Nephron progenitor cell (in vitro differentiated cells): Measurements from ENCODE around the gene APBB1.

Experiments used
- DNase-seq: peaks from one replicate; pipeline ENCODE4 v3.0.0; 2021
- H3K27ac Mint-ChIP-seq: 2 replicates; pipeline ENCODE4 v1.8.0; 2021; ENCODE audit warnings: mild to moderate bottlenecking, moderate library complexity, mixed read lengths
- H3K27me3 Mint-ChIP-seq: 2 replicates; pipeline ENCODE4 v1.8.0; 2021; ENCODE audit warnings: mild to moderate bottlenecking, low read depth, mixed read lengths; ENCODE audit not compliant: poor library complexity
- H3K36me3 Mint-ChIP-seq: 2 replicates; pipeline ENCODE4 v1.8.0; 2021; ENCODE audit warnings: low read depth, mixed read lengths
- H3K4me1 Mint-ChIP-seq: 2 replicates; pipeline ENCODE4 v1.8.0; 2021; ENCODE audit warnings: mixed read lengths
- H3K4me3 Mint-ChIP-seq: 2 replicates; pipeline ENCODE4 v1.8.0; 2021; ENCODE audit warnings: mild to moderate bottlenecking, moderate library complexity, mixed read lengths
- H3K9me3 Mint-ChIP-seq: 2 replicates; pipeline ENCODE4 v1.8.0; 2021; ENCODE audit warnings: mild to moderate bottlenecking, moderate library complexity, mixed read lengths
- TF ChIP-seq, protein P1 (sequence below): fragments of 200-600 bp; sonication (generic); IDR thresholded peaks from 2 replicates; pipeline ENCODE4 v1.5.0; 2021; ENCODE audit warnings: antibody characterized with exemption

The APBB1 gene

DNA sequence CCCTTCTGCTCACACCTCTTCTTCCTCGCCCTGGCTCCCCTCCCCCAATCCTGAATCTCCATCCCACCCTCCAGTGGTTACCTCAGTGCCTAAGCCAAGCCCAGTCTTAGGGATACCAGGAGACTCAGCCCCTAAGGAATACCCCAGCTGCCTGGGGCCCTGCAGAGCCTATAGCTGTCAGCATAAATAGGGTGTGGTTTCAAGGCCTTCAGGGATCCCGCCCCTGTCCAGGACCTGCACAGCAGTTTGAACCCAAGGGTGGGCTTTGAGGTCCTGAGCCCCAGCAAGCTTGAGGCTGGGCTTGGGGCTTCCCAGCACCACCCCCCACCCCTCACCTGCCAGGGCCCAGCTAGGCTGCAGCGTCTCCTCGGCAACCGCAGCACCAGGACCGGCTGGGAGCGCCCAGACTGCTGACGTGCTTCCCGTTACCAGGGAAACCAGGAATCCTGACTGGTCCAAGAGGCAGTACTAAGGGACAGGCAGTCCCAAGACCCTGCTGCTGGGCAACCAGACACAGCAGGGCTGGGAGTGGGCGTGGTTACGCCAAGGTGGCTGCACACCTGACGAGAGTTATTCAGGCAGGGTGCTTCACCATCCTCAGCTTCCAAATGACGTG lies 13.7 kb downstream of the APBB1 start:
- Mint-ChIP-seq H3K4me3 (no peak overlapping the region), H3K27me3 (peaks cover 3% of the 10 kb centered on the region), H3K36me3 (peaks cover 39% of the 10 kb centered on the region), H3K9me3 (no peaks in the 10 kb centered on the region), H3K4me1 (peaks cover 34% of the 10 kb centered on the region), H3K27ac (no peak overlapping the region)
- DNase-seq, result peak; percentile 53
- TF ChIP-seq, protein P1, sequence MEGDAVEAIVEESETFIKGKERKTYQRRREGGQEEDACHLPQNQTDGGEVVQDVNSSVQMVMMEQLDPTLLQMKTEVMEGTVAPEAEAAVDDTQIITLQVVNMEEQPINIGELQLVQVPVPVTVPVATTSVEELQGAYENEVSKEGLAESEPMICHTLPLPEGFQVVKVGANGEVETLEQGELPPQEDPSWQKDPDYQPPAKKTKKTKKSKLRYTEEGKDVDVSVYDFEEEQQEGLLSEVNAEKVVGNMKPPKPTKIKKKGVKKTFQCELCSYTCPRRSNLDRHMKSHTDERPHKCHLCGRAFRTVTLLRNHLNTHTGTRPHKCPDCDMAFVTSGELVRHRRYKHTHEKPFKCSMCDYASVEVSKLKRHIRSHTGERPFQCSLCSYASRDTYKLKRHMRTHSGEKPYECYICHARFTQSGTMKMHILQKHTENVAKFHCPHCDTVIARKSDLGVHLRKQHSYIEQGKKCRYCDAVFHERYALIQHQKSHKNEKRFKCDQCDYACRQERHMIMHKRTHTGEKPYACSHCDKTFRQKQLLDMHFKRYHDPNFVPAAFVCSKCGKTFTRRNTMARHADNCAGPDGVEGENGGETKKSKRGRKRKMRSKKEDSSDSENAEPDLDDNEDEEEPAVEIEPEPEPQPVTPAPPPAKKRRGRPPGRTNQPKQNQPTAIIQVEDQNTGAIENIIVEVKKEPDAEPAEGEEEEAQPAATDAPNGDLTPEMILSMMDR, result no peak

DNA sequence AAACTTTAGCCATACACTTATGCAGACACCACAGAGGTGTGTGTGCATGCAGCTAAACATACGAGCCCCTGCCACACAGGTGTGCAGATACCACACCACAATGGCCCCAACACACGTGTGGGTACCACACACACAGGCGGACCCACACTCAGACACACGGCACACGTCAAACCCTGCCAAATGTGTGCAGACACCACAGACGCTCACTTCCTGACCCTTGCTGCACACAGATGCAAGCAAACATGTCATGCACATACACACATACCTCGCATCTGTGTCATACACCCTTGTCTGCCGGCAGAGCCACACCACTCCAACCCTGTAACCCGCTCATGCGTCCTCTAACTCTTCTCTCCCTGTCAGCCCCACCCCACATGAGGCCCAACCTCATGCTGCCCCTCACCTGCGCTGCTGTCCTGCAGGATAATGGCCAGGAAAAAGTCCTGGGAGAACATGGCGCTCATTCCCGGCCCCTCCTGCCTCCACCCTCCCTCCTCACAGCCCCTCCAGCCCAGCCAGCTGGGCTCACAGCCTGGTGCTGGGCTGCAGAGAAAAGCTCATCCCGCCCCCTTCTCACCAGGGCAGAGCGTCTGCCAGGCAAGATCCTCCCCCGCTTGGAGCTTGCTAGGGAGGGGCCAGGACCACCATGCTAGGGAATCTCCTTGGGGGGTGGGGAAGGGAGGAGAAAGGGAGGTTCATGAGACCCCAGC lies 14.4 kb downstream of the APBB1 start:
- Mint-ChIP-seq H3K27me3 (peaks cover 3% of the 10 kb centered on the region), H3K36me3 (peaks cover 39% of the 10 kb centered on the region), H3K27ac (no peak overlapping the region), H3K4me1 (peaks cover 34% of the 10 kb centered on the region), H3K4me3 (no peak overlapping the region), H3K9me3 (no peaks in the 10 kb centered on the region)
- TF ChIP-seq, protein P1, result no peak
- no peak for DNase-seq

DNA sequence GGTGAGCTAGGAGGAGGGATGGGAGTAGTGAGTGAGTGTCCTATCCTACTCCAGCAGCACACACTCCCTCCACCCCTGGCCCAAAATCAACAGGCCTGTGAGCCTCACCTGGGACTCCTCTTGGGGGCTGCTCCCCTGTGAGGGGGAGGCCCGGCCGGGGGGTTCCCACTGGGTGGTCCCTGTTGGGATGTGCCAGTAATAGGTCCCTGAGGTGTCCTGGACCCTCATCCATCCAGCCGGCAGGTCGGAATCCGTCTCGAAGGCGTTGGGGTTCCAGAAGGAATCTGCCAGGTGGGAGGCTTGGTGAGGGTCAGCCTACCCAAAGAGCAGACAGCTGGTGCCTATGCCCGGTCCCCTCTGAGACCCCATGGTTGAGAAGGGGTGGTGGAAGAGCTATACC lies 15.4 kb downstream of the APBB1 start:
- H3K4me1 Mint-ChIP-seq, result peaks cover 34% of the 10 kb centered on the region
- TF ChIP-seq, protein P1, result no peak
- no peak overlapping the region for H3K4me3 Mint-ChIP-seq
- H3K9me3 Mint-ChIP-seq, result no peaks in the 10 kb centered on the region
- H3K36me3 Mint-ChIP-seq, result peaks cover 42% of the 10 kb centered on the region
- DNase-seq, result no peak
- H3K27ac Mint-ChIP-seq, result no peak overlapping the region
- H3K27me3 Mint-ChIP-seq, result no peaks in the 10 kb centered on the region

DNA sequence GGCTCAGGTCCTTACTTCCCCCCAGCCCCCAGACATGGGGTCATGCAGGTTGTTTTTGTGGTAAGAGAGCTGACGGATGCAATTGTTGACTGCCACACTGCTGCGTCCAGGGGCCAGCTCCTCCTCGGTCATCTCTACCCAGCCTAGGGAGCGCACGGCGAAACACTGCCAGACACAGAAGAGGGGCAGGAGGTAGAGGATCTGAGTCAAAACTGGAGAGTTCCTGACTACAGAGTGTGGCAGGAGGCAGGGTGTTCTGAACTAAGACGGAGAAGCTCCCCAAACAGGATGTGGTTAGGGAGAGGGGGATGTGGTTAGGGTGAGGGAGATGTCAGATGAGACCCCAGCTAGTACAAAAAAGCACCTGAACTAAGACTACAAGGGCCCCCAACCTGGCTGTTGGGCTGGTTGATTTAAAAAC lies 16.3 kb downstream of the APBB1 start:
- H3K4me1 Mint-ChIP-seq, result peaks cover 34% of the 10 kb centered on the region
- H3K27ac Mint-ChIP-seq, result no peak overlapping the region
- no peak for DNase-seq
- TF ChIP-seq, protein P1, result no peak
- no peak overlapping the region for H3K4me3 Mint-ChIP-seq
- H3K27me3 Mint-ChIP-seq, result no peaks in the 10 kb centered on the region
- H3K9me3 Mint-ChIP-seq, result no peaks in the 10 kb centered on the region
- H3K36me3 Mint-ChIP-seq, result peaks cover 39% of the 10 kb centered on the region

DNA sequence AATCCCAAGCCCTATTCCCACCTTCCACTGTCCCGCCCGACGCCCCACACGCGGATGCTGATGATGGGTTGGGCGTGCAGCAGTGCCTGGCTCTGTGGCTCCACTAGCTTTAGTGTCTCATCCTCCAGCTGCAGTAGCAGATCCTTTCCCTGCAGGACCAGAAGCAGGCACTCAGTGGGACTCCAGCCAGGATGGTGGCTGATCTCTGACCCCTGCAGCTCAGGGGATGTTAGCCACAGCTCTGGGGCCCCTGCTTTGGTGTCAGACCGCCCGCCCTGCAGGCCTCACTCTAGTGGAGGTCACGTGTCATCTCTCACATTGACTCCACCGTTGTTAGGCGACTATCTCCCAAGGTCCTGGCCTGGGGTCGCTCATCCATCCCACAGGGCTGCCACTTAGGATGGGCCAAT lies 16.8 kb downstream of the APBB1 start:
- H3K9me3 Mint-ChIP-seq, result no peaks in the 10 kb centered on the region
- peaks cover 39% of the 10 kb centered on the region for H3K36me3 Mint-ChIP-seq
- H3K27ac Mint-ChIP-seq, result no peak overlapping the region
- no peak for DNase-seq
- H3K4me1 Mint-ChIP-seq, result peaks cover 30% of the 10 kb centered on the region
- H3K27me3 Mint-ChIP-seq, result no peaks in the 10 kb centered on the region
- TF ChIP-seq, protein P1, result no peak
- no peak overlapping the region for H3K4me3 Mint-ChIP-seq

DNA sequence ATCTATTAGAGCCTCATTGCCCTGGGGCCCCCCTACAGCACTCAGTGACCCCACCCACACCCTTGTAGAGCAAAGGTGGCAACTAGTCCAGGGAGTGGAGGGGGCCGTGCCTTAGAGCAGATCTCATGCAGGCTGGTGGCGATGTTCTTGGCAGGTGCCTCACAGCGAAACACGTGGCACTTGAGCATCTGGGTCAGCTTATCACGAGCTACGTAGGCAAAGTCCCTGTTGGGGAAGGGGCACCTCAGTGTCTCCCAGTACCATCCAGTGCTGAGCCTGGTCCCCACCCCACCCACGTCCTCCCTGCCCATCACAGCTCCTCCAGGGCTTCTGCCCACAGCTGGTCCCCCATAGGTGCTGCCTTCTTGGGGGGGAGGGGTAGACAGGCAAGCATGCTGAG lies 17.4 kb downstream of the APBB1 start:
- Mint-ChIP-seq H3K4me1 (peaks cover 28% of the 10 kb centered on the region), H3K36me3 (peaks cover 39% of the 10 kb centered on the region), H3K27me3 (no peaks in the 10 kb centered on the region), H3K9me3 (no peaks in the 10 kb centered on the region), H3K4me3 (no peak overlapping the region), H3K27ac (no peak overlapping the region)
- no peak for DNase-seq
- TF ChIP-seq, protein P1, result no peak
